MCF 10A (cell line): Measurements from ENCODE around the gene CDK17. TPM values are rescaled to one million over a fixed set of nuclear protein-coding genes. Genes with fewer than 3 reads are reported as not detected.

Source experiments
- BruUV-seq: library from RNA; stranded (reverse); fragments of 400-500 nt; replicated peaks from 2 replicates; lab custom pipeline; 2021; lab: Mats Ljungman, UMichigan
- CTCF ChIA-PET: fragments of 300-600 bp; sonication (Branson Sonifier 250); formaldehyde crosslinking; extraction: SDS; loops from one replicate; lab custom pipeline; 2021; ENCODE audit warnings: antibody characterized with exemption, inconsistent platforms; lab: Yijun Ruan, JAX
- POLR2A ChIA-PET: fragments of 300-600, 350-650 bp; sonication (Branson Sonifier 250); formaldehyde crosslinking; extraction: SDS; loops from one replicate; lab custom pipeline; 2020; ENCODE audit warnings: antibody characterized with exemption, inconsistent platforms; lab: Yijun Ruan, JAX
- DNase-seq: peaks from one replicate; pipeline ENCODE4 v3.0.0-alpha.2; 2018; ENCODE audit not compliant: unreplicated experiment
- H3K27ac Mint-ChIP-seq: one replicate; pipeline ENCODE4 v1.8.0; 2022; ENCODE audit warnings: mild to moderate bottlenecking, low read depth, mixed read lengths; ENCODE audit not compliant: unreplicated experiment
- H3K27me3 Mint-ChIP-seq: one replicate; pipeline ENCODE4 v1.8.0; 2022; ENCODE audit warnings: mixed read lengths; ENCODE audit not compliant: insufficient read depth, unreplicated experiment
- H3K36me3 Mint-ChIP-seq: one replicate; pipeline ENCODE4 v1.8.0; 2022; ENCODE audit warnings: mild to moderate bottlenecking, moderate library complexity, mixed read lengths; ENCODE audit not compliant: insufficient read depth, unreplicated experiment
- H3K4me1 Mint-ChIP-seq: one replicate; pipeline ENCODE4 v1.8.0; 2022; ENCODE audit warnings: mixed read lengths; ENCODE audit not compliant: insufficient read depth, unreplicated experiment
- H3K4me3 Mint-ChIP-seq: one replicate; pipeline ENCODE4 v1.8.0; 2022; ENCODE audit warnings: mild to moderate bottlenecking, moderate library complexity, mixed read lengths; ENCODE audit not compliant: unreplicated experiment
- H3K9me3 Mint-ChIP-seq: one replicate; pipeline ENCODE4 v1.8.0; 2022; ENCODE audit warnings: mixed read lengths; ENCODE audit not compliant: unreplicated experiment
- CTCF ChIP-seq: fragments of 200-600 bp; IDR thresholded peaks from one replicate; pipeline ENCODE4 v1.8.0; 2022; ENCODE audit warnings: antibody characterized with exemption, mild to moderate bottlenecking; ENCODE audit not compliant: unreplicated experiment
- intact Hi-C: fragments of 100-400 bp; cut with micrococcal nuclease; formaldehyde crosslinking; loops from 2 replicates; pipeline ENCODE4 v1.14.1; 2022
- total RNA-seq: library from RNA; stranded (reverse); gene quantifications from 2 replicates; pipeline ENCODE4 v1.2.3, GENCODE V29; 2022

CDK17 gene
- total RNA-seq, 1 experiment from 2014 or later, result 49.8 TPM

GRCh38 chr12:96236221-96236822, 163.9 kb downstream of the CDK17 start:
- intact Hi-C loops, result no loop called here
- H3K27me3 Mint-ChIP-seq, result no peaks in the 10 kb centered on the region
- peak overlapping the region; percentile 95 for H3K27ac Mint-ChIP-seq
- DNase-seq, result peak; percentile 81
- POLR2A ChIA-PET, result interaction anchor here (0.7 to 4.3 kb wide), 10 partner anchors 13 to 278 kb away, joined by 3 to 77 read pairs (median 4); partner anchors contain the start of gene CDK17
- peak overlapping the region; percentile 17 for H3K4me3 Mint-ChIP-seq
- no peak for TF ChIP-seq CTCF
- no peaks in the 10 kb centered on the region for H3K9me3 Mint-ChIP-seq
- BruUV-seq, result no TSS peak
- H3K4me1 Mint-ChIP-seq, result peaks cover 53% of the 10 kb centered on the region
- CTCF ChIA-PET, result interaction anchor here (0.6 to 1.4 kb wide), 7 partner anchors 20 to 574 kb away, joined by 3 to 7 read pairs (median 3); partner anchors contain the start of gene CDK17
- peaks cover 35% of the 10 kb centered on the region for H3K36me3 Mint-ChIP-seq

- Mint-ChIP-seq H3K9me3 (no peaks in the 10 kb centered on the region), H3K4me1 (peaks cover 53% of the 10 kb centered on the region), H3K27me3 (no peaks in the 10 kb centered on the region), H3K36me3 (peaks cover 29% of the 10 kb centered on the region), H3K4me3 (peak overlapping the region; percentile 31), H3K27ac (peak overlapping the region; percentile 95)
- ChIA-PET POLR2A (interaction anchor here (0.6 to 4.3 kb wide), 5 partner anchors 15 to 279 kb away, joined by 3 to 77 read pairs (median 3); partner anchors contain the start of gene CDK17), CTCF (interaction anchor here (0.7 to 1.7 kb wide), 3 partner anchors 20 to 282 kb away, joined by 3 to 4 read pairs (median 4); no protein-coding TSS in a partner anchor)
- BruUV-seq, result no TSS peak
- TF ChIP-seq CTCF, result no peak
- DNase-seq, result no peak
- intact Hi-C loops, result loop anchor here (2.0 kb wide), 1 partner anchor 15 kb away; no protein-coding TSS in a partner anchor
Measured at GRCh38 chr12:96235484-96235826, 164.8 kb downstream of the CDK17 start.

- ChIA-PET POLR2A (interaction anchor here (0.6 to 4.3 kb wide), 15 partner anchors 10 to 199 kb away, joined by 3 to 77 read pairs (median 5); partner anchors contain the start of genes CDK17 and LTA4H), CTCF (interaction anchor here (0.6 to 2.3 kb wide), 8 partner anchors 11 to 1918 kb away, joined by 3 to 14 read pairs (median 4); no protein-coding TSS in a partner anchor)
- DNase-seq, result no peak
- intact Hi-C loops, result loop anchor here (2.0 kb wide), 1 partner anchor 14 kb away; no protein-coding TSS in a partner anchor
- Mint-ChIP-seq H3K9me3 (no peaks in the 10 kb centered on the region), H3K4me3 (peak overlapping the region; percentile 31), H3K36me3 (peaks cover 30% of the 10 kb centered on the region), H3K4me1 (peaks cover 53% of the 10 kb centered on the region), H3K27me3 (no peaks in the 10 kb centered on the region), H3K27ac (peak overlapping the region; percentile 95)
- no peak for TF ChIP-seq CTCF
- BruUV-seq, result no TSS peak
Measured at GRCh38 chr12:96234591-96235483, 165.4 kb downstream of the CDK17 start.
